Measurements from ENCODE around the gene HMCN2.

Gene HMCN2

GRCh38 chr9:130467316-130467715 lies 201.8 kb downstream of the HMCN2 start:
- no peak overlapping the region for H3K4me3 ChIP-seq (replicated peaks; ENCODE audit: low read depth, low read length)
- DNase-seq (ENCODE audit: low read depth): no peak
- no peak for TF ChIP-seq CTCF (IDR thresholded peaks at IDR 0.05; ENCODE audit: low read length, missing control alignments)

GRCh38 chr9:130468566-130468965 lies 203.0 kb downstream of the HMCN2 start:
- no peak overlapping the region for H3K4me3 ChIP-seq (replicated peaks; ENCODE audit: low read depth, low read length)
- TF ChIP-seq CTCF (IDR thresholded peaks at IDR 0.05; ENCODE audit: low read length, missing control alignments): no peak
- no peak for DNase-seq (ENCODE audit: low read depth)

- H3K4me3 ChIP-seq (replicated peaks; ENCODE audit: low read depth, low read length): no peak overlapping the region
- DNase-seq (ENCODE audit: low read depth): no peak
- no peak for TF ChIP-seq CTCF (IDR thresholded peaks at IDR 0.05; ENCODE audit: low read length, missing control alignments)
Measured at GRCh38 chr9:130470269-130470668, 204.7 kb downstream of the HMCN2 start.

GRCh38 chr9:130470950-130471349 lies 205.4 kb downstream of the HMCN2 start:
- no peak for DNase-seq (ENCODE audit: low read depth)
- TF ChIP-seq CTCF (IDR thresholded peaks at IDR 0.05; ENCODE audit: low read length, missing control alignments): no peak

GRCh38 chr9:130471411-130472183 lies 206.0 kb downstream of the HMCN2 start:
- no peak overlapping the region for H3K4me3 ChIP-seq (replicated peaks; ENCODE audit: low read depth, low read length)
- TF ChIP-seq CTCF (IDR thresholded peaks at IDR 0.05; ENCODE audit: low read length, missing control alignments): no peak
- DNase-seq (ENCODE audit: low read depth): no peak

More at GRCh38 chr9:130470950-130471349, 205.4 kb downstream of the HMCN2 start:
- H3K4me3 ChIP-seq (replicated peaks; ENCODE audit: low read depth, low read length): no peak overlapping the region

GRCh38 chr9:130472184-130472705 lies 206.7 kb downstream of the HMCN2 start:
- TF ChIP-seq CTCF (IDR thresholded peaks at IDR 0.05; ENCODE audit: low read length, missing control alignments): no peak
- H3K4me3 ChIP-seq (replicated peaks; ENCODE audit: low read depth, low read length): no peak overlapping the region
- DNase-seq (ENCODE audit: low read depth): no peak

GRCh38 chr9:130473009-130473408 lies 207.4 kb downstream of the HMCN2 start:
- no peak for DNase-seq (ENCODE audit: low read depth)
- no peak overlapping the region for H3K4me3 ChIP-seq (replicated peaks; ENCODE audit: low read depth, low read length)
- no peak for TF ChIP-seq CTCF (IDR thresholded peaks at IDR 0.05; ENCODE audit: low read length, missing control alignments)

Data from fibroblast of pulmonary artery (primary cell).